HEK293T (cell line): Measurements from ENCODE around the gene EXOC3L2.

Source experiments
- BHLHE40 ChIP-seq: fragments of 450-650 bp; IDR thresholded peaks from 2 replicates; pipeline ENCODE4 v1.6.1; 2016; ENCODE audit warnings: mild to moderate bottlenecking, moderate library complexity, borderline replicate concordance
- ELF4 ChIP-seq: fragments of 450-650 bp; IDR thresholded peaks from 2 replicates; pipeline ENCODE4 v1.6.1; 2017; ENCODE audit warnings: antibody characterized with exemption
- FOXA1 ChIP-seq: fragments of 450-650 bp; IDR thresholded peaks from 2 replicates; pipeline ENCODE4 v1.6.1; 2016; ENCODE audit warnings: mild to moderate bottlenecking
- FOXK2 ChIP-seq: fragments of 450-650 bp; IDR thresholded peaks from 2 replicates; pipeline ENCODE4 v1.6.1; 2016; ENCODE audit warnings: mild to moderate bottlenecking
- FOXM1 ChIP-seq: fragments of 450-650 bp; IDR thresholded peaks from 2 replicates; pipeline ENCODE4 v1.6.1; 2017; ENCODE audit warnings: mild to moderate bottlenecking, borderline replicate concordance
- L3MBTL2 ChIP-seq: fragments of 450-650 bp; conservative IDR thresholded peaks from 2 replicates; pipeline ENCODE4 v1.6.1; 2016; ENCODE audit warnings: mild to moderate bottlenecking
- TARDBP ChIP-seq: fragments of 450-650 bp; IDR thresholded peaks from 2 replicates; pipeline ENCODE4 v1.6.1; 2016
- ZNF384 ChIP-seq: fragments of 450-650 bp; IDR thresholded peaks from 2 replicates; pipeline ENCODE4 v1.6.1; 2016
- TF ChIP-seq, protein P1 (sequence below): fragments of 450-650 bp; IDR thresholded peaks from 2 replicates; pipeline ENCODE4 v1.6.1; 2016

DNA sequence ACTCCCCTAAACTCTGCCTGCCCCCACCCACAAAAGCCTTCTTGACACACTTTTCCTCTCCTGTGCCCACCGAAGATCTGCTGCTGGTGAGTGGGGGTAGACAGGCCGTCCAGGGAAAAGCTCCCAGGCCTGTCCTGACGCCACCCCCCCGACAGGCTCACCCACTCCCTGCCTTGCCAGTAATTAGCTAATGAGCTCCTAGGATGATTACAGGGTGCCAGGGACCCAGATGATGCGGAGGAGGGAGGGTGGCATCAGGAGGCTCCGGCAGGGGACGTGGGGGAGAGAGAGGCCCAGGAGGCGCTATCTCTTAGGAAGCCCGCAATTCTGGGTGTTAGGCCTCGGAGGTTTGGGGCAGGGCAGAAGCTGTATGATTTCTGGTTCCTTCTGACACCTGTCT is 32.9 kb upstream of the EXOC3L2 start:
- TF ChIP-seq FOXA1 (no peak), ZNF384 (no peak), BHLHE40 (no peak), L3MBTL2 (no peak), FOXK2 (no peak), ELF4 (no peak), FOXM1 (no peak), TARDBP (no peak)
- TF ChIP-seq, protein P1, sequence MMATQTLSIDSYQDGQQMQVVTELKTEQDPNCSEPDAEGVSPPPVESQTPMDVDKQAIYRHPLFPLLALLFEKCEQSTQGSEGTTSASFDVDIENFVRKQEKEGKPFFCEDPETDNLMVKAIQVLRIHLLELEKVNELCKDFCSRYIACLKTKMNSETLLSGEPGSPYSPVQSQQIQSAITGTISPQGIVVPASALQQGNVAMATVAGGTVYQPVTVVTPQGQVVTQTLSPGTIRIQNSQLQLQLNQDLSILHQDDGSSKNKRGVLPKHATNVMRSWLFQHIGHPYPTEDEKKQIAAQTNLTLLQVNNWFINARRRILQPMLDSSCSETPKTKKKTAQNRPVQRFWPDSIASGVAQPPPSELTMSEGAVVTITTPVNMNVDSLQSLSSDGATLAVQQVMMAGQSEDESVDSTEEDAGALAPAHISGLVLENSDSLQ = no peak
